GM23338 (cell line): ENCODE data around the gene RNASEH2A. TPM values are rescaled to one million over a fixed set of nuclear protein-coding genes. Genes with fewer than 3 reads are reported as not detected.

Source experiments
- ATAC-seq: fragments of 200-7000 bp; cut with Tn5 transposase; 3 replicates; pipeline ENCODE4 v1.9.1; 2020
- DNase-seq: peaks from one replicate; pipeline ENCODE4 v3.0.0-alpha.2; 2015; ENCODE audit warnings: low spot score
- H2AFZ ChIP-seq: fragments of 200-600 bp; sonication (generic); 2 replicates; pipeline ENCODE4 v1.8.0; 2016; ENCODE audit warnings: antibody characterized with exemption, mild to moderate bottlenecking, moderate library complexity
- H3F3A ChIP-seq: fragments of 200-600 bp; sonication (generic); replicated peaks from 2 replicates; pipeline ENCODE4 v1.8.0; 2017; ENCODE audit warnings: antibody characterized with exemption, mixed run types, low read depth
- H3K27ac ChIP-seq: fragments of 200-600 bp; sonication (generic); 2 replicates; pipeline ENCODE4 v1.6.1; 2016; ENCODE audit warnings: low read depth
- H3K27me3 ChIP-seq: fragments of 200-600 bp; sonication (generic); 2 replicates; pipeline ENCODE4 v1.8.0; 2016; ENCODE audit warnings: mild to moderate bottlenecking, mixed run types, moderate library complexity; ENCODE audit not compliant: insufficient read depth
- H3K36me3 ChIP-seq: fragments of 200-600 bp; sonication (generic); 2 replicates; pipeline ENCODE4 v1.8.0; 2016; ENCODE audit warnings: mild to moderate bottlenecking; ENCODE audit not compliant: insufficient read depth
- H3K4me1 ChIP-seq: fragments of 200-600 bp; sonication (generic); 2 replicates; pipeline ENCODE4 v1.8.0; 2016; ENCODE audit warnings: mild to moderate bottlenecking, moderate library complexity; ENCODE audit not compliant: insufficient read depth
- H3K4me2 ChIP-seq: fragments of 200-600 bp; sonication (generic); 2 replicates; pipeline ENCODE4 v1.7.1; 2017; ENCODE audit warnings: mixed run types
- H3K4me3 ChIP-seq: fragments of 200-600 bp; sonication (generic); 2 replicates; pipeline ENCODE4 v1.6.1; 2016; ENCODE audit warnings: mixed run types
- H3K79me2 ChIP-seq: fragments of 200-600 bp; sonication (generic); replicated peaks from 2 replicates; pipeline ENCODE4 v1.8.0; 2017; ENCODE audit warnings: mild to moderate bottlenecking; ENCODE audit not compliant: insufficient read depth
- H3K9me2 ChIP-seq: fragments of 200-600 bp; sonication (generic); 2 replicates; pipeline ENCODE4 v1.8.0; 2017; ENCODE audit not compliant: insufficient read depth
- H4K20me1 ChIP-seq: fragments of 200-600 bp; sonication (generic); replicated peaks from 2 replicates; pipeline ENCODE4 v1.8.0; 2017; ENCODE audit warnings: mild to moderate bottlenecking; ENCODE audit not compliant: insufficient read depth
- H3K27ac Mint-ChIP-seq: 2 replicates; pipeline ENCODE4 v1.8.0; 2020; ENCODE audit warnings: inconsistent platforms, mild to moderate bottlenecking, moderate library complexity, mixed read lengths
- H3K27me3 Mint-ChIP-seq: 3 replicates; pipeline ENCODE4 v1.8.0; 2022; ENCODE audit warnings: low read depth, mild to moderate bottlenecking, moderate library complexity, mixed read lengths, inconsistent platforms; ENCODE audit not compliant: insufficient read depth, poor library complexity
- H3K36me3 Mint-ChIP-seq: 3 replicates; pipeline ENCODE4 v1.8.0; 2021; ENCODE audit warnings: low read depth, mild to moderate bottlenecking, inconsistent platforms, moderate library complexity, mixed read lengths
- H3K4me1 Mint-ChIP-seq: 3 replicates; pipeline ENCODE4 v1.8.0; 2020; ENCODE audit warnings: mild to moderate bottlenecking, inconsistent platforms, mixed read lengths
- H3K4me3 Mint-ChIP-seq: 3 replicates; pipeline ENCODE4 v1.8.0; 2021; ENCODE audit warnings: moderate library complexity, mild to moderate bottlenecking, inconsistent platforms, mixed read lengths
- H3K9me3 Mint-ChIP-seq: 3 replicates; pipeline ENCODE4 v1.8.0; 2020; ENCODE audit warnings: moderate library complexity, mild to moderate bottlenecking, inconsistent platforms, mixed read lengths
- CREB1 ChIP-seq: fragments of 250-450 bp; sonication (Bioruptor Pico); IDR thresholded peaks from 2 replicates; pipeline ENCODE4 v1.5.0; 2020; ENCODE audit warnings: low read depth, mild to moderate bottlenecking, moderate library complexity
- EZH2 ChIP-seq: fragments of 200-600 bp; sonication (generic); IDR thresholded peaks from one replicate; pipeline ENCODE4 v1.8.0; 2017; ENCODE audit warnings: antibody characterized with exemption, mild to moderate bottlenecking, low read depth; ENCODE audit not compliant: unreplicated experiment
- EZH2phosphoT487 ChIP-seq: fragments of 200-600 bp; sonication (generic); IDR thresholded peaks from one replicate; pipeline ENCODE4 v1.8.1; 2018; ENCODE audit warnings: antibody characterized with exemption; ENCODE audit not compliant: unreplicated experiment
- JUNB ChIP-seq: IDR thresholded peaks from one replicate; pipeline ENCODE4 v1.6.1; 2016; ENCODE audit warnings: antibody characterized with exemption; ENCODE audit not compliant: unreplicated experiment
- POLR2AphosphoS5 ChIP-seq: IDR thresholded peaks from 2 replicates; pipeline ENCODE4 v1.6.1; 2016; ENCODE audit warnings: antibody characterized with exemption, low read depth
- REST ChIP-seq: IDR thresholded peaks from one replicate; pipeline ENCODE4 v1.6.1; 2018; ENCODE audit warnings: antibody characterized with exemption; ENCODE audit not compliant: unreplicated experiment
- ZNF114 ChIP-seq: fragments of 250-450 bp; sonication (Bioruptor Pico); IDR thresholded peaks from 2 replicates; pipeline ENCODE4 v1.5.0; 2020; ENCODE audit warnings: mild to moderate bottlenecking, moderate library complexity
- ZNF331 ChIP-seq: fragments of 250-450 bp; sonication (Bioruptor Pico); IDR thresholded peaks from 2 replicates; pipeline ENCODE4 v1.5.0; 2020; ENCODE audit warnings: low read depth, mild to moderate bottlenecking, moderate library complexity
- polyA plus RNA-seq: library from polyadenylated mRNA; unstranded; fragments of >200 nt; fragmentation: Nextera tagmentation; extraction: Ambion mirVana; gene quantifications from 2 replicates; pipeline ENCODE4 v1.2.1, GENCODE V29; 2016
- total RNA-seq: library from RNA; depleted of rRNA; stranded (reverse); fragments of >200 nt; shearing (Covaris generic); gene quantifications from 2 replicates; pipeline ENCODE4 v1.2.3, GENCODE V29; 2014
- TF ChIP-seq, protein P1 (sequence below): IDR thresholded peaks from 2 replicates; pipeline ENCODE4 v1.6.1; 2016; ENCODE audit warnings: antibody characterized with exemption
- TF ChIP-seq, protein P2 (sequence below): fragments of 250-450 bp; sonication (Bioruptor Pico); IDR thresholded peaks from 2 replicates; pipeline ENCODE4 v1.5.0; 2020; ENCODE audit warnings: mild to moderate bottlenecking, moderate library complexity

Gene RNASEH2A
- total and polyA plus RNA-seq, 2 experiments from 2014 or later: 39.4 to 68.2 TPM

DNA sequence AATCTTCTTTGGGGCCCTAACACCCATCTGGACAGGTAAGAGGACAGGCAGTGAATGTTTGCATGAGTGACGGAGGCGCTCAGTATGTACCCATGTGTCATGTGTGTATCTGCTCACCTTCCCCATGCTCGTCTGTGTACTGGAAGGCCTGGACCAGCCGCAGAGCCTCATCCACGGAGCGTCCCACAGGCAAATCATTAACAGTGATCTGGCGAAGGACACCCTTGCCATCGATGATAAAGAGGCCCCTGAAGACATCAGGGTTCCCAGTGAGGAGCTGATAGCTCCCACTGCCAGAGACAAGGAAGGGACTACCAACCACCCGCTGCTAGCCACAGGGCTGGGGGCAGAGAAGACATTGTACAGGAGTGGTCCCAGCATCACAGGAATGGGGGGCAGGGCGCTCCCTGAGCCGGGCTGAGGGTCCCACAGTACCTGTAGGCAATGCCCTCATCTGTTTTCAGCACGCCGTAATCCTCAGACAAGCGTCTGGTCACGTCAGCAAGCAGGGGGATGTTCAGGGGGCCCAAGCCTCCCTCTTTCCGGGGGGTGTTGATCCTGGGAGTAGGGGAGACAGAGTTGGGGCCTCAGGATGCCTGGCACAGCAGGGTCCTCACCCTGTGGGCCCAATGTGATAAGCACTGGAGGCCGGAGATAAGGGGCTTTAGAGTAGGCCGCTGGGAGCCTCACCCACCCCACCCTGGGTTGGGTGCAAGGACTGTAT, 6.5 kb upstream of the RNASEH2A start:
- DNase-seq: no peak
- Histone ChIP-seq H3K36me3 (peaks cover 9% of the 10 kb centered on the region; the same call in 1 of the 2 replicates), H3K4me2 (no peak overlapping the region), H3K27ac (no peak overlapping the region), H3F3A (peaks cover 22% of the 10 kb centered on the region), H3K79me2 (peaks cover 13% of the 10 kb centered on the region), H2AFZ (no peak overlapping the region), H3K4me3 (peak overlapping the region; percentile 99; the same call in 1 of the 2 replicates), H3K27me3 (peaks cover 10% of the 10 kb centered on the region), H3K9me2 (no peaks in the 10 kb centered on the region), H4K20me1 (no peaks in the 10 kb centered on the region), H3K4me1 (peaks cover 16% of the 10 kb centered on the region)
- Mint-ChIP-seq H3K4me1 (peaks cover 22% of the 10 kb centered on the region), H3K27me3 (peaks cover 4% of the 10 kb centered on the region), H3K9me3 (no peaks in the 10 kb centered on the region), H3K36me3 (peaks cover 46% of the 10 kb centered on the region), H3K27ac (no peak overlapping the region), H3K4me3 (peak overlapping the region; percentile 93)
- TF ChIP-seq, protein P1, sequence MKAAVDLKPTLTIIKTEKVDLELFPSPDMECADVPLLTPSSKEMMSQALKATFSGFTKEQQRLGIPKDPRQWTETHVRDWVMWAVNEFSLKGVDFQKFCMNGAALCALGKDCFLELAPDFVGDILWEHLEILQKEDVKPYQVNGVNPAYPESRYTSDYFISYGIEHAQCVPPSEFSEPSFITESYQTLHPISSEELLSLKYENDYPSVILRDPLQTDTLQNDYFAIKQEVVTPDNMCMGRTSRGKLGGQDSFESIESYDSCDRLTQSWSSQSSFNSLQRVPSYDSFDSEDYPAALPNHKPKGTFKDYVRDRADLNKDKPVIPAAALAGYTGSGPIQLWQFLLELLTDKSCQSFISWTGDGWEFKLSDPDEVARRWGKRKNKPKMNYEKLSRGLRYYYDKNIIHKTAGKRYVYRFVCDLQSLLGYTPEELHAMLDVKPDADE: no peak
- TF ChIP-seq EZH2phosphoT487: no peak
- no peak for TF ChIP-seq ZNF114 (CRISPR knock-in tag)
- TF ChIP-seq REST: no peak
- TF ChIP-seq POLR2AphosphoS5: no peak
- no peak for TF ChIP-seq EZH2
- TF ChIP-seq, protein P2, sequence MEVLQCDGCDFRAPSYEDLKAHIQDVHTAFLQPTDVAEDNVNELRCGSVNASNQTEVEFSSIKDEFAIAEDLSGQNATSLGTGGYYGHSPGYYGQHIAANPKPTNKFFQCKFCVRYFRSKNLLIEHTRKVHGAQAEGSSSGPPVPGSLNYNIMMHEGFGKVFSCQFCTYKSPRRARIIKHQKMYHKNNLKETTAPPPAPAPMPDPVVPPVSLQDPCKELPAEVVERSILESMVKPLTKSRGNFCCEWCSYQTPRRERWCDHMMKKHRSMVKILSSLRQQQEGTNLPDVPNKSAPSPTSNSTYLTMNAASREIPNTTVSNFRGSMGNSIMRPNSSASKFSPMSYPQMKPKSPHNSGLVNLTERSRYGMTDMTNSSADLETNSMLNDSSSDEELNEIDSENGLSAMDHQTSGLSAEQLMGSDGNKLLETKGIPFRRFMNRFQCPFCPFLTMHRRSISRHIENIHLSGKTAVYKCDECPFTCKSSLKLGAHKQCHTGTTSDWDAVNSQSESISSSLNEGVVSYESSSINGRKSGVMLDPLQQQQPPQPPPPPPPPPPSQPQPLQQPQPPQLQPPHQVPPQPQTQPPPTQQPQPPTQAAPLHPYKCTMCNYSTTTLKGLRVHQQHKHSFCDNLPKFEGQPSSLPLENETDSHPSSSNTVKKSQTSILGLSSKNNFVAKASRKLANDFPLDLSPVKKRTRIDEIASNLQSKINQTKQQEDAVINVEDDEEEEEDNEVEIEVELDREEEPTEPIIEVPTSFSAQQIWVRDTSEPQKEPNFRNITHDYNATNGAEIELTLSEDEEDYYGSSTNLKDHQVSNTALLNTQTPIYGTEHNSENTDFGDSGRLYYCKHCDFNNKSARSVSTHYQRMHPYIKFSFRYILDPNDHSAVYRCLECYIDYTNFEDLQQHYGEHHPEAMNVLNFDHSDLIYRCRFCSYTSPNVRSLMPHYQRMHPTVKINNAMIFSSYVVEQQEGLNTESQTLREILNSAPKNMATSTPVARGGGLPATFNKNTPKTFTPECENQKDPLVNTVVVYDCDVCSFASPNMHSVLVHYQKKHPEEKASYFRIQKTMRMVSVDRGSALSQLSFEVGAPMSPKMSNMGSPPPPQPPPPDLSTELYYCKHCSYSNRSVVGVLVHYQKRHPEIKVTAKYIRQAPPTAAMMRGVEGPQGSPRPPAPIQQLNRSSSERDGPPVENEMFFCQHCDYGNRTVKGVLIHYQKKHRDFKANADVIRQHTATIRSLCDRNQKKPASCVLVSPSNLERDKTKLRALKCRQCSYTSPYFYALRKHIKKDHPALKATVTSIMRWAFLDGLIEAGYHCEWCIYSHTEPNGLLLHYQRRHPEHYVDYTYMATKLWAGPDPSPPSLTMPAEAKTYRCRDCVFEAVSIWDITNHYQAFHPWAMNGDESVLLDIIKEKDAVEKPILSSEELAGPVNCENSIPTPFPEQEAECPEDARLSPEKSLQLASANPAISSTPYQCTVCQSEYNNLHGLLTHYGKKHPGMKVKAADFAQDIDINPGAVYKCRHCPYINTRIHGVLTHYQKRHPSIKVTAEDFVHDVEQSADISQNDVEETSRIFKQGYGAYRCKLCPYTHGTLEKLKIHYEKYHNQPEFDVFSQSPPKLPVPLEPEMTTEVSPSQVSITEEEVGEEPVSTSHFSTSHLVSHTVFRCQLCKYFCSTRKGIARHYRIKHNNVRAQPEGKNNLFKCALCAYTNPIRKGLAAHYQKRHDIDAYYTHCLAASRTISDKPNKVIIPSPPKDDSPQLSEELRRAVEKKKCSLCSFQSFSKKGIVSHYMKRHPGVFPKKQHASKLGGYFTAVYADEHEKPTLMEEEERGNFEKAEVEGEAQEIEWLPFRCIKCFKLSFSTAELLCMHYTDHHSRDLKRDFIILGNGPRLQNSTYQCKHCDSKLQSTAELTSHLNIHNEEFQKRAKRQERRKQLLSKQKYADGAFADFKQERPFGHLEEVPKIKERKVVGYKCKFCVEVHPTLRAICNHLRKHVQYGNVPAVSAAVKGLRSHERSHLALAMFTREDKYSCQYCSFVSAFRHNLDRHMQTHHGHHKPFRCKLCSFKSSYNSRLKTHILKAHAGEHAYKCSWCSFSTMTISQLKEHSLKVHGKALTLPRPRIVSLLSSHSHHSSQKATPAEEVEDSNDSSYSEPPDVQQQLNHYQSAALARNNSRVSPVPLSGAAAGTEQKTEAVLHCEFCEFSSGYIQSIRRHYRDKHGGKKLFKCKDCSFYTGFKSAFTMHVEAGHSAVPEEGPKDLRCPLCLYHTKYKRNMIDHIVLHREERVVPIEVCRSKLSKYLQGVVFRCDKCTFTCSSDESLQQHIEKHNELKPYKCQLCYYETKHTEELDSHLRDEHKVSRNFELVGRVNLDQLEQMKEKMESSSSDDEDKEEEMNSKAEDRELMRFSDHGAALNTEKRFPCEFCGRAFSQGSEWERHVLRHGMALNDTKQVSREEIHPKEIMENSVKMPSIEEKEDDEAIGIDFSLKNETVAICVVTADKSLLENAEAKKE (CRISPR knock-in tag): no peak
- TF ChIP-seq CREB1 (CRISPR knock-in tag): no peak
- TF ChIP-seq JUNB: no peak
- TF ChIP-seq ZNF331 (CRISPR knock-in tag): no peak
- ATAC-seq: no peak
